OCI-LY3 (cell line): Measurements from ENCODE around the gene OTUD3.

Experiments
- H2AFZ ChIP-seq: fragments of 200-600, 300-600 bp; shearing (Covaris generic); 2 replicates; pipeline ENCODE4 v1.6.0; 2014; ENCODE audit warnings: antibody characterized with exemption, low read depth, low read length
- H3K27ac ChIP-seq: fragments of 200-600, 300-600 bp; sonication (generic); 2 replicates; pipeline ENCODE4 v1.5.1; 2014; ENCODE audit warnings: mild to moderate bottlenecking, low read length, moderate library complexity, mixed read lengths
- H3K27me3 ChIP-seq: fragments of 200-600, 300-600 bp; sonication (generic); 2 replicates; pipeline ENCODE4 v1.6.1; 2014; ENCODE audit warnings: low read depth, low read length, mixed read lengths
- H3K36me3 ChIP-seq: fragments of 200-600, 300-600 bp; sonication (generic); replicated peaks from 2 replicates; pipeline ENCODE3; 2014; ENCODE audit warnings: low read depth, low read length, mixed read lengths
- H3K4me1 ChIP-seq: fragments of 300-600, 200-600 bp; sonication (generic); 2 replicates; pipeline ENCODE4 v1.6.1; 2014; ENCODE audit warnings: low read length, mixed read lengths
- H3K4me2 ChIP-seq: fragments of 200-600, 300-600 bp; sonication (generic); 2 replicates; pipeline ENCODE4 v1.6.1; 2014; ENCODE audit warnings: low read length, mixed read lengths
- H3K4me3 ChIP-seq: fragments of 300-600, 200-600 bp; sonication (generic); 2 replicates; pipeline ENCODE4 v1.5.1; 2014; ENCODE audit warnings: antibody characterized with exemption, mild to moderate bottlenecking, low read length, moderate library complexity
- H3K79me2 ChIP-seq: fragments of 300-600, 200-600 bp; shearing (Covaris generic); 2 replicates; pipeline ENCODE4 v1.6.1; 2014; ENCODE audit warnings: mild to moderate bottlenecking, low read length, mixed read lengths
- H3K9ac ChIP-seq: fragments of 300-600, 200-600 bp; shearing (Covaris generic); 2 replicates; pipeline ENCODE4 v1.6.0; 2014; ENCODE audit warnings: mild to moderate bottlenecking, low read length, moderate library complexity
- H3K9me3 ChIP-seq: fragments of 200-600, 300-600 bp; shearing (Covaris generic); 2 replicates; pipeline ENCODE4 v1.6.1; 2014; ENCODE audit warnings: low read length, mixed read lengths; ENCODE audit not compliant: insufficient read depth
- H4K20me1 ChIP-seq: fragments of 200-600, 300-600 bp; sonication (generic); 2 replicates; pipeline ENCODE4 v1.6.1; 2016; ENCODE audit warnings: low read length, mixed read lengths; ENCODE audit not compliant: insufficient read depth
- EZH2phosphoT487 ChIP-seq: fragments of 200-600 bp; shearing (Covaris generic); IDR thresholded peaks from 2 replicates; pipeline ENCODE4 v1.6.1; 2018; ENCODE audit warnings: antibody characterized with exemption, mixed run types, low read depth
- TF ChIP-seq, protein P1 (sequence below): fragments of 200-600, 300-600 bp; sonication (generic); IDR thresholded peaks from 2 replicates; pipeline ENCODE4 v1.5.1; 2014; ENCODE audit warnings: antibody characterized with exemption, low read length, low read depth

Gene OTUD3

DNA sequence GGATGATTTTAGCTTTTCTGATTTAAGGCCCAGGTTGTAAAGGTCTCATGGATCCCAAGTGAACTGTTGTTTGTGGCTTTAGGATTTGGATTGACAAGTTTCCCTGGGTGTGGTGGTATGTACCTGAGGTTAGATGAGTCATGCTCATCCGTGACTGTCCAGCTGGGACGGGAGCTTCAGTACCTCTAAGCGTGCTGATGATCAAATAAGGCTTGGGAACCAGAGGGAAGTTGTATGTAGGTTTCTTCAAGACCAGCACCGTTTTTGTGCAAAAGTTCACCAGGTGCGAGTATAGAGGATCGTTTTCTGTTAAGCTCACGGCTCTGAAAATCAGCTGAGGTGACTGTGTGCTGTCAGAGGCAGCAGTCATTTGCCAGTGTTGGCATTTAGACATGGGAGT, 21.4 kb downstream of the OTUD3 start:
- Histone ChIP-seq H3K4me1 (no peaks in the 10 kb centered on the region), H4K20me1 (no peaks in the 10 kb centered on the region), H3K9ac (no peak overlapping the region), H3K4me2 (no peak overlapping the region), H3K36me3 (peaks cover 36% of the 10 kb centered on the region), H3K4me3 (no peak overlapping the region), H3K27me3 (no peaks in the 10 kb centered on the region), H3K79me2 (no peaks in the 10 kb centered on the region), H2AFZ (no peak overlapping the region), H3K27ac (no peak overlapping the region), H3K9me3 (no peaks in the 10 kb centered on the region)
- TF ChIP-seq EZH2phosphoT487: no peak
- TF ChIP-seq, protein P1, sequence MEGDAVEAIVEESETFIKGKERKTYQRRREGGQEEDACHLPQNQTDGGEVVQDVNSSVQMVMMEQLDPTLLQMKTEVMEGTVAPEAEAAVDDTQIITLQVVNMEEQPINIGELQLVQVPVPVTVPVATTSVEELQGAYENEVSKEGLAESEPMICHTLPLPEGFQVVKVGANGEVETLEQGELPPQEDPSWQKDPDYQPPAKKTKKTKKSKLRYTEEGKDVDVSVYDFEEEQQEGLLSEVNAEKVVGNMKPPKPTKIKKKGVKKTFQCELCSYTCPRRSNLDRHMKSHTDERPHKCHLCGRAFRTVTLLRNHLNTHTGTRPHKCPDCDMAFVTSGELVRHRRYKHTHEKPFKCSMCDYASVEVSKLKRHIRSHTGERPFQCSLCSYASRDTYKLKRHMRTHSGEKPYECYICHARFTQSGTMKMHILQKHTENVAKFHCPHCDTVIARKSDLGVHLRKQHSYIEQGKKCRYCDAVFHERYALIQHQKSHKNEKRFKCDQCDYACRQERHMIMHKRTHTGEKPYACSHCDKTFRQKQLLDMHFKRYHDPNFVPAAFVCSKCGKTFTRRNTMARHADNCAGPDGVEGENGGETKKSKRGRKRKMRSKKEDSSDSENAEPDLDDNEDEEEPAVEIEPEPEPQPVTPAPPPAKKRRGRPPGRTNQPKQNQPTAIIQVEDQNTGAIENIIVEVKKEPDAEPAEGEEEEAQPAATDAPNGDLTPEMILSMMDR: no peak

DNA sequence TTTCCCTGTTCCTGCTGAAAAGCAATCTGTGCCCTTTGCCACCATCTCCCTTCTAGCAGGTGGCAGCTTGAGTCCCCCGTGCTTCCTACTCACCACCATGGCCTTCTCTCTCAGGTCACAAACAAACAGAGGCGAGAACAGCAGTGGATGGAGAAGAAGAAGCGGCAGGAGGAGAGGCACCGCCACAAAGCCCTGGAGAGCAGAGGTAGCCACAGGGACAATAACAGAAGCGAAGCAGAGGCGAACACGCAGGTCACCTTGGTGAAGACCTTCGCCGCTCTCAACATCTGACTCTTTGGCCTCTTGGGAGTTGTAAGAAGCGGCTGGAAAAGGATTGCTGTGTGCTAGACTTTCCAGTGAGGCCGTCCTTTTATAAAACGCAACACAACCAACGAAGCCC, 25.3 kb downstream of the OTUD3 start:
- Histone ChIP-seq H3K9ac (no peak overlapping the region), H3K9me3 (no peaks in the 10 kb centered on the region), H3K79me2 (no peaks in the 10 kb centered on the region), H3K36me3 (peaks cover 26% of the 10 kb centered on the region), H3K27me3 (no peaks in the 10 kb centered on the region), H3K4me3 (no peak overlapping the region), H4K20me1 (no peaks in the 10 kb centered on the region), H3K27ac (no peak overlapping the region), H3K4me1 (no peaks in the 10 kb centered on the region), H3K4me2 (no peak overlapping the region), H2AFZ (no peak overlapping the region)
- TF ChIP-seq EZH2phosphoT487: no peak
- TF ChIP-seq, protein P1: no peak

DNA sequence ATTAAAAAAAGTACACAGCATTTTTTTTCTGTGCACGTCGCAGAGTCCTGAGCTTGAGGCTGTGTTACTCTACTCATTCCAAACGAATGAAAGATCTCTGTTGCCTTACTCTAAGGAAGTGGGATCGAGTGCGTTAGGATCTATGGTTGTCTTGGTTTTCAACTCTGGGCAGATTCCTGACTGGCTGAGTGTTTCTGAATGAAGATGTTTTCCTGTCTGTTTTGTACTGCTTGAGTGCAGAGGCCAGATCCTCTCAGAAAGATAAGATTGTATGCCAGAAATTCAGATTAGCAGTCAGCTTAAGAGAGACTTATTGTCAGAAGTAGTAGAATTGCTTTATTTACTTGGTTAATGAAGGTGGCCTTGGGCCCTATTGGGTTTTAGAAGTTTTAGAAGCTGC, 27.2 kb downstream of the OTUD3 start:
- Histone ChIP-seq H3K27ac (no peak overlapping the region), H4K20me1 (no peaks in the 10 kb centered on the region), H3K4me1 (no peaks in the 10 kb centered on the region), H3K27me3 (no peaks in the 10 kb centered on the region), H3K79me2 (no peaks in the 10 kb centered on the region), H3K4me2 (no peak overlapping the region), H3K9me3 (no peaks in the 10 kb centered on the region), H2AFZ (no peak overlapping the region), H3K4me3 (no peak overlapping the region), H3K36me3 (peaks cover 24% of the 10 kb centered on the region), H3K9ac (no peak overlapping the region)
- TF ChIP-seq, protein P1: no peak
- no peak for TF ChIP-seq EZH2phosphoT487

DNA sequence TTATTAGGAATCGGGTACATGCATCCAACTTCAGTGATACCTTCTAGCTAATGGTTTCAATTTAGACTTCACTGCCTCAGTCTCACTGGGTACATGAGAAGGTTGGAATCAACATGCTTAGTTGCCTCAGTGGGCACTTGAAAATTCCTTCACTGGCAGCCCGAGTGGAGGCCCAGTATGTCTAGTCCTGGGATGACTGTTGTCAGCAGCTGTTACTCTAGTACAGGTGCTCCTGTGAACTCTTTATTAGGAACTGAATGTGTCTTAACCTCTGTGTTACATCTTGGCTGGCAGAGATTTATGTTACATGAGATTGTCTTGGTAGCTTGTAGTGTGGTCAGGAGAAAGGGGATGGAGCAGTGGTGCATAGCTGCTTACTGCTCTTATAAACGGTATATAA, 27.8 kb downstream of the OTUD3 start:
- Histone ChIP-seq H3K9me3 (no peaks in the 10 kb centered on the region), H4K20me1 (no peaks in the 10 kb centered on the region), H3K36me3 (peaks cover 21% of the 10 kb centered on the region), H3K9ac (no peak overlapping the region), H3K4me2 (no peak overlapping the region), H3K79me2 (no peaks in the 10 kb centered on the region), H3K27me3 (no peaks in the 10 kb centered on the region), H2AFZ (no peak overlapping the region), H3K4me1 (no peaks in the 10 kb centered on the region), H3K4me3 (no peak overlapping the region), H3K27ac (no peak overlapping the region)
- TF ChIP-seq, protein P1: no peak
- no peak for TF ChIP-seq EZH2phosphoT487
